Measurements from ENCODE around the gene WFDC1. TPM values are rescaled to one million over a fixed set of nuclear protein-coding genes. Genes with fewer than 3 reads are reported as not detected.

The WFDC1 gene
- total RNA-seq, 2 experiments from 2014 or later: not detected

DNA sequence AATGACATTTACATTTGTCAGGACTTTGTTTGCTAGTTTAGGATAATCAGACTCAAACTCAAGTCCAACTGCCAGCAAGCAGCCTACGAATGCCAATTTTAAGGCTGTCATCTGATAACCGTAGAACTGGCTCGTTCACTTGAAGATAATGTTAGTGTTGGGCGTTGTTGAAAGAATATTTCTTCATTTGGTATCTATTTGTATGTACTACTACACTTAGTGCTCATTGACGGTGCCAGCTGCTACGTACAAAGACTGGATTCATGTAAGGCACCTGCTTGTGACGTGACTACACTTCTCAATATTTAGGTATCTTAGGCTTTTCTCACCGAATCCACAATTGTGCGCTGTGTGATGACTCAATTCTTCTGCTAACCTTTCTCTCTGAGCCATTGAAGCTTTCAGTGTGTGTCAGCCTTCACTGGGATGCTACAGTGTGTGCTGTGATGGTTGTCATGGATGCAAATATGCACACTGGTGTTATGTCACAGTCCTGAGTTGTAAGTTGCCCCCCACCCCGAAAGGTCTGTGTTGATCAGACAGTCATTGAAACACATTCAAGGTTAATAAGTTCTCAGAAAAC, 79.3 kb downstream of the WFDC1 start:
- H3K36me3 ChIP-seq (ENCODE audit: insufficient read depth, low read length): no peaks in the 10 kb centered on the region
- POLR2A ChIA-PET: no interaction called here
- no peaks in the 10 kb centered on the region for H3K79me2 ChIP-seq (ENCODE audit: insufficient read depth, low read depth, low read length)
- DNase-seq (ENCODE audit: low spot score): no peak
- intact Hi-C loops (cut with micrococcal nuclease; ENCODE audit: unreplicated experiment): no loop called here
- BruUV-seq (replicated peaks): no TSS peak
- no peaks in the 10 kb centered on the region for H3K9me2 ChIP-seq (ENCODE audit: insufficient read depth, low read length)
- CTCF ChIA-PET (ENCODE audit: unreplicated experiment): no interaction called here
- H3K4me1 ChIP-seq (ENCODE audit: insufficient read depth, low read length, poor library complexity, severe bottlenecking): peaks cover 4% of the 10 kb centered on the region
- no peak overlapping the region for H3K27ac ChIP-seq (ENCODE audit: low read depth, low read length, poor library complexity, severe bottlenecking)
- H3K9me3 ChIP-seq (ENCODE audit: low read length): no peaks in the 10 kb centered on the region
- H3K4me3 ChIP-seq (ENCODE audit: low read depth, low read length, poor library complexity, severe bottlenecking): no peak overlapping the region
- no peak for TF ChIP-seq CTCF (conservative IDR thresholded peaks at IDR 0.05; ENCODE audit: low read length)
- no peak for TF ChIP-seq EZH2phosphoT487 (IDR thresholded peaks at IDR 0.05; ENCODE audit: borderline replicate concordance, low read depth, low read length)
- H2AFZ ChIP-seq (ENCODE audit: low read length): no peak overlapping the region
- H3K4me2 ChIP-seq (ENCODE audit: low read length): no peak overlapping the region
- no peaks in the 10 kb centered on the region for H4K20me1 ChIP-seq (ENCODE audit: insufficient read depth, low read length)

DNA sequence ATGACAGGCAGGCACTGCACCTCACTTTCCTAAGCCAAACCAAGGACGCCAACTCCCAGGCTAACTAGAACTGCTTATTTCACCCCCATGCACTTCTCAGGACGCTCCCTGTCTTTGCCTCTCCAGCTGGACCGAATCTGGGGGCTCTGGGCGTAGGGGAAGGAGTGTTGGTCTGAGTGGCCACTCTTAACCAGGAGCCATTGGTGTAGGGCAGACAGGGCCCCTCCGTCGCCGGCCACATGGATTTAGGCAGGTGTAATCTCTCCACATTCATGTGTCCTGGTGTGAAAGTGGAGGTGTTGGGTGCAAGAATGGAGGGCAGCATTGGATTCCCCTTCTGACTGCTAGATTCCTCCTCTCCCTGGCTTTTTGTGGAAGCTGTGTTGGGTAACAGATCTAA, 83.4 kb downstream of the WFDC1 start:
- H3K4me2 ChIP-seq (ENCODE audit: low read length): no peak overlapping the region
- H3K9me3 ChIP-seq (ENCODE audit: low read length): no peaks in the 10 kb centered on the region
- no peak overlapping the region for H2AFZ ChIP-seq (ENCODE audit: low read length)
- H3K79me2 ChIP-seq (ENCODE audit: insufficient read depth, low read depth, low read length): no peaks in the 10 kb centered on the region
- H3K27ac ChIP-seq (ENCODE audit: low read depth, low read length, poor library complexity, severe bottlenecking): no peak overlapping the region
- no TSS peak for BruUV-seq (replicated peaks)
- no peaks in the 10 kb centered on the region for H3K4me1 ChIP-seq (ENCODE audit: insufficient read depth, low read length, poor library complexity, severe bottlenecking)
- POLR2A ChIA-PET: no interaction called here
- TF ChIP-seq CTCF (conservative IDR thresholded peaks at IDR 0.05; ENCODE audit: low read length) (no peak), EZH2phosphoT487 (IDR thresholded peaks at IDR 0.05; ENCODE audit: borderline replicate concordance, low read depth, low read length) (no peak)
- H3K9me2 ChIP-seq (ENCODE audit: insufficient read depth, low read length): no peaks in the 10 kb centered on the region
- H3K4me3 ChIP-seq (ENCODE audit: low read depth, low read length, poor library complexity, severe bottlenecking): no peak overlapping the region
- DNase-seq (ENCODE audit: low spot score): no peak
- CTCF ChIA-PET (ENCODE audit: unreplicated experiment): no interaction called here
- H4K20me1 ChIP-seq (ENCODE audit: insufficient read depth, low read length): no peaks in the 10 kb centered on the region
- no peaks in the 10 kb centered on the region for H3K36me3 ChIP-seq (ENCODE audit: insufficient read depth, low read length)
- intact Hi-C loops (cut with micrococcal nuclease; ENCODE audit: unreplicated experiment): no loop called here

DNA sequence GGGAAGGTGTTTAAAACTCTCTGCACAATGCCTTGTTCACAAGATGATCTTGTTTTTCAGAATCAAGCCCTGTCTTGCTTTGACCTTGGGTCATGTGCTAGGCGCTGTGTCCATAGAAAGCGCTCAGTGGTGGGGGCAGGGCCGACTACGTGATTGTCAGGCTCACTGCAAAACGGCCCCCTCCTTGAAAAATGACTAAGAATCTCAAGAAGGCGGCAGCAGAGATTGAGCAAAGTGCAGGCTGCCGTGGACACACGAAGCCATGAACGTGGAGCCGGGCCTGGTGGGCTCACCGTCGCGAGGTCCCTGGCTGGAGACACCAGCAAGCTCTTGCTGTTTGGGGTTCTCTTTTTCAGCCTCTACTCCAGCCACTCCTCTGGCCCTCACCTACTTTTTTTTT, 83.9 kb downstream of the WFDC1 start:
- H3K79me2 ChIP-seq (ENCODE audit: insufficient read depth, low read depth, low read length): no peaks in the 10 kb centered on the region
- no peaks in the 10 kb centered on the region for H3K36me3 ChIP-seq (ENCODE audit: insufficient read depth, low read length)
- no peaks in the 10 kb centered on the region for H4K20me1 ChIP-seq (ENCODE audit: insufficient read depth, low read length)
- intact Hi-C loops (cut with micrococcal nuclease; ENCODE audit: unreplicated experiment): no loop called here
- no TSS peak for BruUV-seq (replicated peaks)
- H3K27ac ChIP-seq (ENCODE audit: low read depth, low read length, poor library complexity, severe bottlenecking): no peak overlapping the region
- TF ChIP-seq CTCF (conservative IDR thresholded peaks at IDR 0.05; ENCODE audit: low read length) (no peak), EZH2phosphoT487 (IDR thresholded peaks at IDR 0.05; ENCODE audit: borderline replicate concordance, low read depth, low read length) (no peak)
- no peak overlapping the region for H3K4me3 ChIP-seq (ENCODE audit: low read depth, low read length, poor library complexity, severe bottlenecking)
- ChIA-PET POLR2A (no interaction called here), CTCF (ENCODE audit: unreplicated experiment) (no interaction called here)
- no peaks in the 10 kb centered on the region for H3K9me2 ChIP-seq (ENCODE audit: insufficient read depth, low read length)
- H3K9me3 ChIP-seq (ENCODE audit: low read length): no peaks in the 10 kb centered on the region
- H3K4me1 ChIP-seq (ENCODE audit: insufficient read depth, low read length, poor library complexity, severe bottlenecking): no peaks in the 10 kb centered on the region
- H2AFZ ChIP-seq (ENCODE audit: low read length): no peak overlapping the region
- H3K4me2 ChIP-seq (ENCODE audit: low read length): no peak overlapping the region
- DNase-seq (ENCODE audit: low spot score): no peak

Measured in OCI-LY7 (cell line).